SH-SY5Y (cell line): ENCODE data around the gene TOR1B.

Experiments used
- GATA2 ChIP-seq: IDR thresholded peaks from 2 replicates; pipeline ENCODE4 v1.6.1; 2011; ENCODE audit warnings: mild to moderate bottlenecking, low read depth, low read length
- GATA3 ChIP-seq: IDR thresholded peaks from 2 replicates; pipeline ENCODE4 v1.6.1; 2011; ENCODE audit warnings: low read depth, mild to moderate bottlenecking, low read length, moderate library complexity

DNA sequence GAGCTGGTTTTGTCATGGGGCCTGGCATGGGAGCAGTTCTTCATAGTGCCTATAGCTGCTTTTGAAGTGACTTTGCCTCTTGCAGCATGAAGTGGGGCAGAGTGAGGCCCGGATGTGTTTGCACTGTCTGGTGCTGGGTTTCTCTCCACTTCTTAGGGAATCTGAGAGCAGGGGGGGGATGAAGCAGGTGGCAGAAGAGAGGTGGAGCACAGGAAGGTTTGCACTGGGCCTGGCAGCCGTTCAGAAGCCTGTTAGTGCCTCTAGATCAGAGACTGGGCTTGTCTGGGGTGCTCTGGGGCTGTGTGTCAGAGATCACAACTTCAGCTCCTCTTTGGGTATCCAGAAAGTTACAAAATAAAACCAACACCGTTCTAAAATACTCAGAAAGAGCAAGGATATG is 50.6 kb downstream of the TOR1B start:
- no peak for TF ChIP-seq GATA2
- TF ChIP-seq GATA3, result no peak
